Thymus (tissue), 11 donors: ENCODE results near the gene PLEKHG4B. TPM values are rescaled to one million over a fixed set of nuclear protein-coding genes. Genes with fewer than 3 reads are reported as not detected.
"Not testable (repeated sequence)": the region's sequence is repeated elsewhere in the genome, so short reads cannot be mapped to it uniquely, and the experiment has no call there.

ENCODE experiments used
- DNase-seq, 9 donors: peaks; one replicate each; pipeline ENCODE4 v3.0.0-alpha.2; 2013; ENCODE audit warnings: low spot score in 9 of 9, low read depth in 6 of 9, missing footprints in 1 of 9
- H3K27ac ChIP-seq, 2 donors: one replicate each; pipeline ENCODE4 v1.5.1; 2013; ENCODE audit warnings: control low read depth in 1 of 2, low read depth in 1 of 2, low read length in 1 of 2, mild to moderate bottlenecking in 1 of 2, moderate library complexity in 1 of 2
- H3K27me3 ChIP-seq, 2 donors: one replicate each; pipeline ENCODE4 v1.5.1; 2013; ENCODE audit warnings: low read length in 1 of 2; ENCODE audit not compliant: control insufficient read depth in 2 of 2, insufficient read depth in 1 of 2
- H3K36me3 ChIP-seq, 2 donors: one replicate each; pipeline ENCODE4 v1.5.1; 2013; ENCODE audit warnings: low read length in 1 of 2, mild to moderate bottlenecking in 1 of 2, moderate library complexity in 1 of 2; ENCODE audit not compliant: control insufficient read depth in 2 of 2, insufficient read depth in 2 of 2
- H3K4me1 ChIP-seq, 2 donors: one replicate each; pipeline ENCODE4 v1.5.1; 2013; ENCODE audit warnings: low read length in 2 of 2; ENCODE audit not compliant: control insufficient read depth in 2 of 2, insufficient read depth in 2 of 2
- H3K4me3 ChIP-seq, 2 donors: one replicate each; pipeline ENCODE4 v1.5.1; 2013; ENCODE audit warnings: low read length in 2 of 2, control low read depth in 1 of 2, mild to moderate bottlenecking in 1 of 2
- H3K9me3 ChIP-seq, 2 donors: one replicate each; pipeline ENCODE4 v1.5.1; 2013; ENCODE audit warnings: low read length in 1 of 2, mild to moderate bottlenecking in 1 of 2; ENCODE audit not compliant: control insufficient read depth in 2 of 2, insufficient read depth in 1 of 2
- WGBS: extraction: QIAGEN DNeasy Blood & Tissue Kit; methylation state at CpG from one replicate; pipeline ENCODE4 v1.1.7; 2013; 5-methylcytosine and 5-hydroxymethylcytosine counted together
- polyA plus RNA-seq: library from polyadenylated mRNA; stranded (reverse); fragments of 200-250 nt; gene quantifications from one replicate; pipeline ENCODE4 v1.2.3, GENCODE V29; 2013
- total RNA-seq: library from RNA; stranded (reverse); fragments of 120-200 nt; gene quantifications from one replicate; pipeline ENCODE4 v1.2.4, GENCODE V29; 2013
- donor health status: healthy.

Gene PLEKHG4B
- total and polyA plus RNA-seq, 2 donors: 0.47 to 0.64 TPM

DNA sequence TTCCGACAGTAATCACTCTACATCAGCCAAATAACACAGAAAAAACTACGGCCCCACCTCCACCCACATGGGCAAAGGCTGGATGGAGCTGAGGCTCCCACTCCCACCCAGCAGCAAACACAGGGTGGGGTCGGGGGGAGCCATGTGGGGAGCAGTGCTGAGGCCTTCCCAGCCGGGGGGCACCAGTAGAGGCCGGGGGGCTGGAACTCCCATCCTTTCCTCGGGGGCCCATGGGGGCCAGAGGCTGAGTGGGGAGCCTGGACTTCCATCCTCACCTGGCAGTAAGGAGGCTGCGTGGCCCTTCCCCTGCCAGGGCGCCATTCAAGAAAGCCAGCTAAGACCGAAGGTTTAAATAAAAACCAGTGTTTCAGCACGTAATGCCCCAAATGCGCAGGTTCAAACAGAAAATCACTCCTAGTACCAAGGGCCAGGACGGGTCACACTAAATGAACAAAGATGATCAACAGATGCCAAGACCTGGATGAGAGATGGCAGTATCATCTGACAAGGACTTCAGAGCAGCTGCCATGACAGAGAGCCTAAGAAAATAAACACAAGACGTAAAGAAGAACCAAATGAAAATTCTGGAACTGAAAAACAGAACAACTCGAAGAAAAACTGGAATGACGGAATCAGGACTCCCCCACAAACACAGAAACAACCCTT is 116.6 kb downstream of the PLEKHG4B start:
- Histone ChIP-seq H3K4me1 (no peaks in the 10 kb centered on the region), H3K36me3 (peaks cover 34 to 44% of the 10 kb centered on the region in 2 donors), H3K27me3 (no peaks in the 10 kb centered on the region), H3K4me3 (no peak overlapping the region), H3K9me3 (peaks cover 0 to 4% of the 10 kb centered on the region in 2 donors), H3K27ac (no peak overlapping the region)
- 96% methylated on average over 15 of the region's 15 CpGs for WGBS
- no peak for DNase-seq

DNA sequence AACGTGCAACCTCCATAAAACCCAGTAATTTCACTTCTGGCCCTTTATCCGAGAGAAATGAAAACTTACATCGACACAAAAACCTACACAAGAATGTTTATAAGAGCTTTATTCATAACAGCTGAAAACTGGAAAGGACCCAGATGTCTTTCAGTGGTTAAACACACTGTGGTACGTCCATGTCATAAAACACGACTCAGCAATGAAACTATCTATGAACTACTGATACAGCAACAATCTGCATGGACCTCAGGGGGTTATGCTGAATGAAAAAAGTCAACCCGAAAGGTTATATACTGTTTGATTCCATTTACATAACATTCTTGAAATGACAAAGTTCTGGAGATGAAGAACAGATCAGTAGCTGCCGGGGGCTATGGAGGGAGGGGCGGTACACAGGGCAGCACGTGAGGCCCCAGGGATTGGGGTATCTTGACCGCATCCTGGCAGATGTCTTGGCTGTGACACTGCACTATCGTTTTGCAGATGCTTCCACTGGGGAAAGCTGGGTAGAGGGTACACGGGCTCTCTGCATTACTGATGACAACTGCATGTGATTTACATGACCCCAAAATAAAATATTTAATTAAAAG is 121.9 kb downstream of the PLEKHG4B start:
- peaks cover 0 to 4% of the 10 kb centered on the region in 2 donors for H3K4me1 ChIP-seq
- peaks cover 7 to 8% of the 10 kb centered on the region in 2 donors for H3K36me3 ChIP-seq
- WGBS: 96% methylated on average over 12 of the region's 12 CpGs
- no peak overlapping the region for H3K4me3 ChIP-seq
- DNase-seq: no peak
- H3K27ac ChIP-seq: no peak overlapping the region
- no peaks in the 10 kb centered on the region for H3K9me3 ChIP-seq
- no peaks in the 10 kb centered on the region for H3K27me3 ChIP-seq

DNA sequence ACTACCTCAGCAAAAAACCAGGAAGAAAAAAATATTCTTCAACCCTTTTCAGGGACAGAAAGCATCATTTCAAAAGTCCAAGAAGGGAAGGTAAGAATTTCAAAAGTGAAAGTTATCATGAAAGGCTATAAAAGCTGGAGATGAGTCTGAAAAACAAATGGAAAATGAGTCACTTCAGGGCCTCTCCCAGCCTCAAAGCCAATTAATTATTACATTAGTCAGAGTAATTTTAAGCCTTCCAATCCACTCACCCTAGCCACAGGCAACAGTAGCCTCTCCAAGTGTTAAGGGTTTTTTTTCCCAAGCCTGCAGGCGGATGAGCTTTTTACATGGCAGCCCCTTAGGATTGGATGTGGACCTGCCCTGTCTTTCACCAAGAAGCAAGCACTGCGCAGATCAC is 123.3 kb downstream of the PLEKHG4B start:
- H3K4me3 ChIP-seq, H3K36me3 ChIP-seq, H3K27ac ChIP-seq, H3K27me3 ChIP-seq, H3K4me1 ChIP-seq, H3K9me3 ChIP-seq, DNase-seq: not testable (repeated sequence)
- WGBS: 99% methylated on average over 2 of the region's 2 CpGs

DNA sequence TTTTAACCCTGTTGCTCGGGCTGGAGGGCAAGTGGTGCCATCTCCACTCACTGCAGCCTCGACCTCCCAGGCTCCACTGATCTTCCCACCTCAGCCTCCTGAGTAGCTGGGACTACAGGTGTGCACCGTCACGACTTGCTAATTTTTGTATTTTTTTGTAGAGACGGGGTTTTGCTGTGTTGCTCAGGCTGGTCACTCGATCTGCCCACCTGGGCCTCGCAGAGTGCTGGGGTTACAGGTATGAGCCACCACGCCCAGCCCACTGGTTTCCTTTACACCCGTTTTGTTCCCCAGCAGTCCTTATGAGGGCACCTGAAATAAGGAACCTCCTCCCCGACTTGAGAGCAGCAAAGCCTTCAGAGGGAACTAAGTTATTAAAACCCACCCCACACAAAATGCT is 124.1 kb downstream of the PLEKHG4B start:
- not testable (repeated sequence) for H3K27ac ChIP-seq, DNase-seq, H3K9me3 ChIP-seq, H3K36me3 ChIP-seq, H3K4me3 ChIP-seq, H3K27me3 ChIP-seq, H3K4me1 ChIP-seq
- WGBS: 90% methylated on average over 9 of the region's 10 CpGs

DNA sequence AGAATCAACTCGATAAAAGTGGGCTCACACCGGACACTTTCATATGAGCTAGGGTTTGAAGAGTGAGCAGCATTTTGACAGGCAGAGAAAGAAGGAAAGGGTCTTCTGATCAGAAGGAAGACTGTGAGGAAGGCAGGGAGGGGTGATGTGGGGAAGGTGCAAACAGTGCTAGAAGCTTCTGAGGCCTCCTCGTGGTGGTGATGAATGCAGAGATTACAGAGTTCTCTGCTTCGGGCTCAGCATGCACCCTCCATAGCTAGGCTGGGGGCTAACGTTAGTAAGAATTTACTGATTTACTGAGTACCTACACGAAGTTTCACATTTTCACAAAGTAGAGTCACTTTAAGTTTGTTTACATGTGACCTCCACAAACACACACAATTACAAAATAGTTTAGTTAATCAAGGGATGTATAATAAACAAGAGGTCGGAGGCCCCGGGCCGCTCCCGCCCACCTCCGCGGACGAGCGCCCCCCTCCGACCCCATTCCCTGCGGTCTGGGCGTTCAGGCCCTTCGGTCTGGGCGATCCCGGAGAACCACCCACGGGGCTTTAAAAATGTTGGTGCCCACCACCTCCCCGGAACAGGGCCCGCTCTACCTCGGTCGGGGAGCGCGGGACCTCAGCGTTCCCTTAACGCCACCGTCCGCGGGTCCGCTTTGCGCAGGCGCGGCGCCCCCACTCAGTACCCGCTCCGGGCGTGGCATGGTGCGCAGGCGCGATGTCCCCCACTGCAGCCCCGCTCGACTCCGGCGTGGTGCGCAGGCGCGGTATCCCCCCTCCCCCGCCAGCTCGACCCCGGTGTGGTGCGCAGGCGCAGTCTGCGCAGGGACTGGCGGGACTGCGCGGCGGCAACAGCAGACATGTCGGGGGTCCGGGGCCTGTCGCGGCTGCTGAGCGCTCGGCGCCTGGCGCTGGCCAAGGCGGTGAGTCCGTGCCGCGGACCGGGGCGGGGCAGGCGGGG is 125.8 kb downstream of the PLEKHG4B start, which contains the start of the genes CCDC127 and SDHA:
Gene CCDC127 (minus strand): TSS at position 660 of the 963 bp plus-strand sequence. CDS start 1,304 bp downstream, outside the sequence.
Gene SDHA (plus strand): TSS at position 827 of the 963 bp plus-strand sequence. CDS start 36 bp downstream, at position 863.
- not testable (repeated sequence) for H3K9me3 ChIP-seq, H3K36me3 ChIP-seq, H3K27me3 ChIP-seq, H3K4me1 ChIP-seq
- Histone ChIP-seq H3K4me3 (peak within 1 kb of the TSS; percentile 68 to 89), H3K27ac (peak within 1 kb of the TSS; percentile 83 to 87)
- peak; percentile 85 to 100 (median 97) for DNase-seq
- 1% methylated on average over 75 of the region's 75 CpGs for WGBS

DNA sequence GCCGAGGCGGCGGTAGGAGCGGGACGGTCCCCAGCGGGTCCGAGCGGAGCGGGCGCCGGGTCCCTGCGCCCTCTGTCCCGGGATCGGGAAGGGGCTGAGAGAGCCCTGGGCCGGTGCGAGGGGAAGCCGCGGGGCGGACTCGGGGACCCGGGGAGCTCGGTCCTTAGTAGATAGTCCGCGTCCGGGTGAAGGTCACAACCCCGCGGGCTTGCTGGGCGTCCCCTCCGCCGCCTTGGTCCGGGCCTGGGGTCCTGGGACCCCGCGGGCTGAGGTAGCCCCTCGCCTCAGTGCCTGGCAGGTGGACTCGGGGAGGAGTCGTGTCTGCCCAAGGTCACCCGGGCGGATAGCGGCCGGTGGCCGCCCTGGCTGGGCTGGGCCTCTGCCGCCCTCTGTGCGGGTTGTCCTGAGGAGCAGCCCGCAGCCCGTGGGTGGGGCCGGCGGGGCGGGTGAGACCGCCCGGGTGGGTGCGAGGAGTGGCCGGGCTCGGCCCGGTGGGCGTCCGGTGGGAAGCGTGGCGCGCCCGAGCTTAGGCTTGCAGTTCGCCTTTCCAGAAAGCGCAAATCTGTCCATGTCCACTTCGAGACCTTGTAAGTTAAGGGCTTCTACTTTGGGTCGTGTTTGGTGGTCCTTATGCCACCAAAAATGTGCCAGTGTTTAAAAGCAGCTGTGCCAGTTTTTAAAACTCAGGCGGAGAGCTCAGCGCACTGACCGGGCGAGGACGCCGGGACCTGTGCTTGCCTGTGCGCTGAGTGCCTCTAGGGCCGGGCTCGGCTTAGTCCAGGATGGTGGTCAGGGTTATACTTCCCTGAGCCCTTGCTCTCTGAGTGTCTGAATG is 126.7 kb downstream of the PLEKHG4B start:
- H3K4me3 ChIP-seq: peak overlapping the region; percentile 68 to 88
- H3K27ac ChIP-seq: peak overlapping the region; percentile 46 to 53
- DNase-seq: peak in 3 of 9 donors; percentile 14 to 40 (median 26)
- H3K36me3 ChIP-seq: peaks cover 6 to 7% of the 10 kb centered on the region in 2 donors
- WGBS: under 1% methylated on average over 73 of the region's 73 CpGs
- no peaks in the 10 kb centered on the region for H3K27me3 ChIP-seq
- H3K4me1 ChIP-seq: peaks cover 3 to 9% of the 10 kb centered on the region in 2 donors
- H3K9me3 ChIP-seq: no peaks in the 10 kb centered on the region

DNA sequence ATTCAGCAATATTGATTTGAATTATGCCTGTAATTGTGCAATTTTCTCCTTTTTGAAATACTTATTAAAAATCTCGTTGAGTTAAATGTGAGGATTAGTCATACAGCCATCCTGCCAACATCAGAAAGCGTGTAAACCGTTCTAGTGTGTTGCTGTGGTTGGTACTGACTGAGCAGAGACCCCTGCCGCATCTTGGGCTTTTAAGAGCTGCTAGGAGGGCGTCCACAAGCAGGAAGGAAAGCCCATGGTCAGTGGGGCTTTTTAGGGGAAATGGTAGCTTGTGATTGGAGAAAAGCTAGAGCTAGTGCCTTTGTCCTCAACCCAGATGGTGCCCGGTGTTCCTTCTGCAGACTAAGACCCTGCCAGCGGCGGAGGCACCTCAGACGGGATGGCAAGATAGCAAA is 127.5 kb downstream of the PLEKHG4B start:
- Histone ChIP-seq H3K36me3 (peaks cover 7% of the 10 kb centered on the region in 2 donors), H3K9me3 (no peaks in the 10 kb centered on the region), H3K27ac (peak overlapping the region; percentile 39 to 78), H3K4me3 (peak overlapping the region; percentile 68 to 88), H3K4me1 (peaks cover 3 to 9% of the 10 kb centered on the region in 2 donors), H3K27me3 (no peaks in the 10 kb centered on the region)
- peak in 3 of 9 donors; percentile 33 to 59 (median 40) for DNase-seq
- 1% methylated on average over 9 of the region's 9 CpGs for WGBS

DNA sequence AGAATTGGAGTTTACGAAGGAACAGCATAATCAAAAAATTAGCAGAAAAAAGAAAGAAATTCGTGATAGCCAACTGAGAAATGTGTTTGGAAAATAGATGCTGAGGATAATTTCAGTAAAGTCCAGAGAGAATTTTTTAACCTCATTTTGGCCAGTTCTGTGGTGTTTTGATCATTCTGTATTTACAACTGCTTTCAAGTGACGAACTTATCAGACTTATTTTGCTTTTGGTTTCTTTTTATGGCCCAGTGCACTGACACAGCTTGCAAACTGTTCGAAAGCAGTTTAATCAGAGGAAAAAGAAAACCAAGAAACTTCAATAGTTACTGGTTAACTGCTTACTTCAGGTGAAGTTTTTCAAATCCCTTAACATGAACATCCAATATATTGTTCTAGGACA is 128.0 kb downstream of the PLEKHG4B start:
- H3K9me3 ChIP-seq: no peaks in the 10 kb centered on the region
- H3K4me3 ChIP-seq: peak overlapping the region; percentile 68 to 88
- WGBS: 12% methylated on average over 4 of the region's 4 CpGs
- peaks cover 3 to 9% of the 10 kb centered on the region in 2 donors for H3K4me1 ChIP-seq
- peaks cover 12 to 13% of the 10 kb centered on the region in 2 donors for H3K36me3 ChIP-seq
- H3K27me3 ChIP-seq: no peaks in the 10 kb centered on the region
- peak in 3 of 9 donors; percentile 19 to 62 (median 35) for DNase-seq
- no peak overlapping the region for H3K27ac ChIP-seq
